ENCODE data around the gene PPP1CA.

Gene PPP1CA

GRCh38 chr11:67354075-67355022, 47.3 kb downstream of the PPP1CA start:
- Histone ChIP-seq H3K9me3 (ENCODE audit: severe bottlenecking) (no peaks in the 10 kb centered on the region), H3K27ac (peak overlapping the region; percentile 85), H3K4me3 (ENCODE audit: low read depth, low read length) (peak overlapping the region; percentile 65)

GRCh38 chr11:67353317-67354074, 48.2 kb downstream of the PPP1CA start, which contains the start of gene POLD4:
TSS of gene POLD4 (minus strand) at chr11:67353546. CDS start at chr11:67353399, 147 bp downstream.
- TF ChIP-seq CTCF (IDR thresholded peaks at IDR 0.05; ENCODE audit: low read depth, low read length): no peak
- Histone ChIP-seq H3K4me3 (ENCODE audit: low read depth, low read length) (peak within 1 kb of the TSS; percentile 65), H3K9me3 (ENCODE audit: severe bottlenecking) (no peaks in the 10 kb centered on the region), H3K36me3 (no peaks in the 10 kb centered on the region), H3K27ac (peak within 1 kb of the TSS; percentile 91), H3K27me3 (ENCODE audit: insufficient read depth, low read depth, severe bottlenecking) (no peaks in the 10 kb centered on the region)
- DNase-seq: peak; percentile 97

More at GRCh38 chr11:67354075-67355022, 47.3 kb downstream of the PPP1CA start:
- no peaks in the 10 kb centered on the region for H3K36me3 ChIP-seq
- H3K27me3 ChIP-seq (ENCODE audit: insufficient read depth, low read depth, severe bottlenecking): no peaks in the 10 kb centered on the region
- DNase-seq: peak; percentile 62
- no peak for TF ChIP-seq CTCF (IDR thresholded peaks at IDR 0.05; ENCODE audit: low read depth, low read length)

- Histone ChIP-seq H3K36me3 (no peaks in the 10 kb centered on the region), H3K27ac (peak overlapping the region; percentile 91), H3K27me3 (ENCODE audit: insufficient read depth, low read depth, severe bottlenecking) (no peaks in the 10 kb centered on the region), H3K9me3 (ENCODE audit: severe bottlenecking) (no peaks in the 10 kb centered on the region), H3K4me3 (ENCODE audit: low read depth, low read length) (peak overlapping the region; percentile 65)
- DNase-seq: no peak
- TF ChIP-seq CTCF (IDR thresholded peaks at IDR 0.05; ENCODE audit: low read depth, low read length): no peak
These were observed 48.9 kb downstream of the PPP1CA start for GRCh38 chr11:67352546-67353316.

GRCh38 chr11:67351275-67352005, 50.2 kb downstream of the PPP1CA start:
- H3K4me3 ChIP-seq (ENCODE audit: low read depth, low read length): no peak overlapping the region
- TF ChIP-seq CTCF (IDR thresholded peaks at IDR 0.05; ENCODE audit: low read depth, low read length): peak; percentile 93
- peak; percentile 60 for DNase-seq
- H3K27ac ChIP-seq: no peak overlapping the region
- H3K27me3 ChIP-seq (ENCODE audit: insufficient read depth, low read depth, severe bottlenecking): no peaks in the 10 kb centered on the region
- no peaks in the 10 kb centered on the region for H3K9me3 ChIP-seq (ENCODE audit: severe bottlenecking)
- no peaks in the 10 kb centered on the region for H3K36me3 ChIP-seq

GRCh38 chr11:67349928-67350465, 51.7 kb downstream of the PPP1CA start:
- no peak overlapping the region for H3K4me3 ChIP-seq (ENCODE audit: low read depth, low read length)
- no peaks in the 10 kb centered on the region for H3K36me3 ChIP-seq
- H3K27me3 ChIP-seq (ENCODE audit: insufficient read depth, low read depth, severe bottlenecking): no peaks in the 10 kb centered on the region
- TF ChIP-seq CTCF (IDR thresholded peaks at IDR 0.05; ENCODE audit: low read depth, low read length): no peak
- H3K27ac ChIP-seq: no peak overlapping the region
- no peak for DNase-seq
- no peaks in the 10 kb centered on the region for H3K9me3 ChIP-seq (ENCODE audit: severe bottlenecking)

All from WERI-Rb-1 (cell line).